Measurements from ENCODE around the gene PCSK7.
"Not testable (repeated sequence)": the region's sequence is repeated elsewhere in the genome, so short reads cannot be mapped to it uniquely, and the experiment has no call there.

The PCSK7 gene

DNA sequence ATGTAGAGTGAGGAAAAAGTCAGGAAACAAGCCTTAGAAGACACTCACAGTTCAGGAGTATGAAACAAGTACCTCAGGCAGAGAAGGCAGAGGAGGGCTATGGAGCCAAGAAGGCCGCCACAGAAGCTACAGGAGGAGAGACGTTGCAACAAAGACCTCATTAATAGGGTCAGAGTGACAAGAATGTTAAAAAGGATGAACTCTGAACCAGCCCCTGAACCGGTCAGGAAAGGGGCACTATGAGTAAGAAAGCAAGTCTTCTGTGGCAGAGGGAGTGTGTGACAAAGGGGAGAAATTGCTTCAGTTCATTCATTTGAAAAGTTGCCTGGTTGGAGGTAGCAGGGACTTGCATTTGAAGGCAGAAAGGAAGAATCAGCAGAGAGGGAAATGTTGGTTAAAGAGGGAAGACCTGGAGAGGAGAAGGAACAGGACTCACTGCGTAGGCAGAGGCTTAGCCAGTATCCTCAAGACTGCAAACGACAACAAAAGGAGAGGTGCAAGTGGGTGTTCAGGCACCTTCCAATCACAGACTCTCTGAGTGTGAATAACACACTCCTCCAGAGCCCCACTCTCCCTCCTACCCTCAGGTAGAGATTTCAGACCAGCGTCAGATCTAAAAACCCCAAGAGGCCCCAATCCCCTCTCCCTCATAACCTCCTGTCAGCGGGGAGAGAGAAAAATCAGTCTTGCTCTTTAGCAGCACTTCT lies 17.3 kb downstream of the PCSK7 start:
- no peak for FAIRE-seq

DNA sequence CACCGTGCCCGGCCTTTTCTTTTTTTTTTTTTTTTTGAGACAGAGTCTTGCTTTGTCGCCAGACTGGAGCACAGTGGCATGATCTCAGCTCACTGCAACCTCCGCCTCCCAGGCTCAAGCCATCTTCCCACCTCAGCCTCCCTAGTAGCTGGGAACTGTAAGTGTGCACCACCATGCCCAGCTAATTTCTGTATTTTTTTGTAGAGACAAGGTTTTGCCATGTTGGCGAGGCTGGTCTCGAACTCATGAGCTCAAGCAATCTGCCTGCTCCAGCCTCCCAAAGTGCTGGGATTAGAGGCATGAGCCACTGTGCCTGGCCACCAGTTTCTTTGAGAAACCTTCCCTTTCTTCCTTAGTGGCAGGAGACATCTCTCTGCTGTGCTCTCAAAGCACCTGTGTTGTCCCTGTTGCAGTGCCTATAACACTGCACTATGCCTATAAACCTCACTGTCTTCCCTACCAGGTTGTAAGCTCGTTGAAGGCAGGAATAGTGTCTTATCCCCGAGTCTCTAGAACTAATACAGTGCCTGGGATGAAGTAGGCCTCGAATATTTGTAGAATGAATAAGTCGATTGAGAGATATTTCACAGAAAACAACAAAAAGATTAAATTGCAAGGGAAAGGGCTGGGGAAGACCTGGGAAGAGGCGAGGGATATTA lies 19.0 kb downstream of the PCSK7 start:
- FAIRE-seq: no peak

- FAIRE-seq: no peak
These were observed 21.3 kb downstream of the PCSK7 start for GRCh38 chr11:117210620-117211019.

DNA sequence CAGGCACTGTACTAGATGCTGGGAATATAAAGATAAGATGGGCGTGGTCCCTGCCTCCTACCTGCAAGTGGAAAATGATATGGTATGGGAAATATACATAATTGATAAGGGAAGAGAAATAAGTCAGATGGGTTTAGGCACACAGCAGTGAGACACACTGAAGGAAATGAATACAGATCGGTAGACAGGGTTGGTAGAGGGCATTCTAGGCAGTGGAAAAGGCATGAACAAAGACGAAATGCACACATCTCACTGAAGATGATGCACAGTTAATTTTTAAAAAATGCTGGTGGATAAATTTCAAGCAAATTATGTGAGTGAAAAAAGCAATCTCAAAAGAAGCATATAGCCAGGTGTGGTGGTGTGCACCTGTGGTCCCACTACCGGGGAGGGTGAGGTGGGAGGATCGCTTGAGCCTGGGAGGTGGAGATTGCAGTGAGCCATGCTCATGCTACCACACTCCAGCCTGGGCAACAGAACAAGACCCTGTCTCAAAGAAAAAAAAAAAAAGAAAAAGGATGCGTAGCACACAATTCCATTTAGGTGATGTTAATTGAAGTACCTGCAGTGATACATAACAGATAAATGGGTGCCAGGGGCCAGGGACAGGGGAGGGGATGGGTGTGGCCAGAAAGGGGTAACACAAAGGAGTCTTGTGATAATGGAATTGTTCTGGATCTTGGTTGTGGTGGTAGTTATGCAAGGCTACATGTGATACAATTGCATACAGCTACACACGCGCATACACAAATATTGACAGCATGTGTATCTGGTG lies 22.3 kb downstream of the PCSK7 start:
- not testable (repeated sequence) for FAIRE-seq

GRCh38 chr11:117208710-117209109 lies 23.2 kb downstream of the PCSK7 start:
- not testable (repeated sequence) for FAIRE-seq

GRCh38 chr11:117207481-117207880 lies 24.4 kb downstream of the PCSK7 start:
- not testable (repeated sequence) for FAIRE-seq

DNA sequence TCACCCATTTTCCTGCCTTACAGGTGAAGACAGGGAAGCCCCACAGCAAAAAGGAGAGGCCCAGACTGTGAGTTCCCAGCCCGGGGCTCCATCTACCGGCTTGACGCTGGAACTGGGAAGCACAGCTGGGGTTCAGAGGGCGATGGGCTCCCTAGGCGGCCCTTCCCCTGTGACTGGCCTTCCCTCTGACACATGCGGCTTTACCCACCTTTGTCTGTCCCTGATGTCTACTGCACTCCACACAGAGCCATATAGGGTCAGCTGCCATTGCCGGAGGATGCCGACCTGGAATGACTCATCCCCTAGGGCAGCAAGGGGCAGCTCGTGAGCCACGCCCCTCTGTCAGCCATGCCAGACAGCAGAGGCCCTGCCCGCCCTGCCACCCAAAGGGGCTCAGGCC lies 25.0 kb downstream of the PCSK7 start:
- FAIRE-seq: not testable (repeated sequence)

DNA sequence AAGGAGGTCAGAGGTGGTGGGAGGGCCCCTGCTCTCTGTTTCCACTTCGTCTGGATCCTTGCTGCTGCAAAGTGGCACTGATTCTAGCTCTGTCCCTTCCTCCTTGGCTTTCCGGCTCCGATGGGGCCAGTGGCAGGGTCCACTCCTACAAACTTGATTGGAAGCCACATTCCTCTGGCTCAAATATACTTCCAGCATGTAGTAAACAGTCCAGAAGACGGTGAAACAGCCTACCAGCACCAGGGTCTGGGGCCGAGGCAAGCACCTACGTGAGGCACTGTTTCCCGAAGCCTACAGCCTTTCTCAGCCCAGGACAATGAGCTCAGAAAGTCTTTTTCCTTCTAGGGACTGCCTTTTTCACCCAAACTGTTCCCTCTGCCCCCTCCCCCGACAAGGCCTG lies 25.8 kb downstream of the PCSK7 start:
- not testable (repeated sequence) for FAIRE-seq

- no peak for FAIRE-seq
These were observed 26.6 kb downstream of the PCSK7 start for GRCh38 chr11:117205211-117205818.

- no peak for FAIRE-seq
These were observed 27.4 kb downstream of the PCSK7 start for GRCh38 chr11:117204283-117205080.

GRCh38 chr11:117203069-117203407 lies 28.8 kb downstream of the PCSK7 start:
- FAIRE-seq: no peak

DNA sequence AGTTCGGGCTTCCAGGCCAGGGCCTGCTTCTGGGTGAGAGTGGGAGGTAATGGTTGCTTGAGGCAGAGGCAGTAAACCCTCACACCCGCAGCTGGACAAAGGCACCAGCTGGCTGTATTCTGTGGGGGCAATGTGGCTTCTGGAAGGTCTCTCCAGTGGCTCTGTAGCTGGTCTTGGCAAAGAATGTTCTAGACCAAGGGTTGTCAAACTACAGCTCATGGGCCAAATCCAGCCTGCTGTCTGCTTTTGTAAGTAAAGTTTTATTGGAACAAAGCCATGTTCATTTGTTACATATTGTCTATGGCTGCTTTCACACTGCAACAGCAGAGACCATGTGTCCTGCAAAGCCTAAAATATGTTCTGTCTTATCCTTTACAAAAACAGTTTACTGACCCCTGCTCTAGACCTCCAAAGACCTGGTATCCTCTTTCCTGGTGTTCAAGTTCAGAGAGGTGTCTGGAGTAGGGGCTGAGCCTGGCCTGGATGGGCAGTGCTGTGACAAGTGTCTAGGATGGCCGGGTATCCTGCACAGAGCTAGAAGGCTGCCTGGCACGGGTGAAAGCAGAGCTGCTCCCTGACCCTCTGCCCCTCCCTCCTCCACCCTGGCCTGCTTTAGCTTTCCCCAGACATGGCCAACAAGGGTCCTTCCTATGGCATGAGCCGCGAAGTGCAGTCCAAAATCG lies 29.3 kb downstream of the PCSK7 start:
- no peak for FAIRE-seq

GRCh38 chr11:117201658-117202305 lies 30.1 kb downstream of the PCSK7 start:
- FAIRE-seq: no peak

- FAIRE-seq: no peak
These were observed 30.8 kb downstream of the PCSK7 start for GRCh38 chr11:117200813-117201657.

DNA sequence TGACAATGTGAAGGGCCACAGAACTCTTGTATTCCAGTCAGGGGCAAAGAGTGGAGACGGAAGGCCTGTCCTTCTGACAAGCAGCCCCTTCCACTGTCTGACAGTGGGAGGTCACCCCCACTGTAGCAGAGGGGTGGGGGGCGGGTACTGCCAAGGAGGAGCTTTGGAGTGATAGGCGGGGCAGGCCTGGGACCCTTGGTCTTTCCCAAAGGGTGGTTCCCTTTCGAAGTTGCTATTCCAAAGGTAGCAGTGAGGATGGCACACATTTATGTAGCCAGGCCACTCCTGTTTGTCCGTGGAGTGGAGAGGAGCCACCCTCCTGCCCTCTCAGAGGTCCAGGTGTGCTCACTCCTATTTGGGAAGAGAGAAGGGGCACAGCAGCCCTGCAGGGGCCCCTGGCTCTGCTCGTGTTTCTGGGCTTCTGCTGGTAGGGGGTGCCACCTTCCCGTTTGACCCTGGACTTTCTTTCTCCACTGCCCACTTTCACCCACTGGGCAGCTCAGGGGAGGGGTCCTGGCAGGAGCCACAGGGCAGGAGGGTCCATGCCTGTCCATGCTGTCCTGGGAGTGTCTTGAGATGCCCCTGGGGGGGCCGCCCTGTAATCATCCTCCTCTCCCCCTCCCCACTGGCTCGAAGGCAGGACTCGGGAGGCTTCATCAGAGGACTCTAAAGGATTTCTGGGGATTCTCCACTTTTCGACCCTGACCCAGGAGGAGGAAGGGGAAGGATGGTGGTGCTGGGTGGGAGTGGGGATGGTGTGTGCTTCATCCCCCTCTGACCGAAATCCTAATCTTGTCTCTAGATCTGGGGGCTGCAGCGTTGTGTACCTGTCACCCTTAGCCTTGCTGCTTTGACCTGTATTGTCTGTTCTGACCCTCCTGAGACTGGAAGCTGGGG lies 31.7 kb downstream of the PCSK7 start:
- no peak for FAIRE-seq

DNA sequence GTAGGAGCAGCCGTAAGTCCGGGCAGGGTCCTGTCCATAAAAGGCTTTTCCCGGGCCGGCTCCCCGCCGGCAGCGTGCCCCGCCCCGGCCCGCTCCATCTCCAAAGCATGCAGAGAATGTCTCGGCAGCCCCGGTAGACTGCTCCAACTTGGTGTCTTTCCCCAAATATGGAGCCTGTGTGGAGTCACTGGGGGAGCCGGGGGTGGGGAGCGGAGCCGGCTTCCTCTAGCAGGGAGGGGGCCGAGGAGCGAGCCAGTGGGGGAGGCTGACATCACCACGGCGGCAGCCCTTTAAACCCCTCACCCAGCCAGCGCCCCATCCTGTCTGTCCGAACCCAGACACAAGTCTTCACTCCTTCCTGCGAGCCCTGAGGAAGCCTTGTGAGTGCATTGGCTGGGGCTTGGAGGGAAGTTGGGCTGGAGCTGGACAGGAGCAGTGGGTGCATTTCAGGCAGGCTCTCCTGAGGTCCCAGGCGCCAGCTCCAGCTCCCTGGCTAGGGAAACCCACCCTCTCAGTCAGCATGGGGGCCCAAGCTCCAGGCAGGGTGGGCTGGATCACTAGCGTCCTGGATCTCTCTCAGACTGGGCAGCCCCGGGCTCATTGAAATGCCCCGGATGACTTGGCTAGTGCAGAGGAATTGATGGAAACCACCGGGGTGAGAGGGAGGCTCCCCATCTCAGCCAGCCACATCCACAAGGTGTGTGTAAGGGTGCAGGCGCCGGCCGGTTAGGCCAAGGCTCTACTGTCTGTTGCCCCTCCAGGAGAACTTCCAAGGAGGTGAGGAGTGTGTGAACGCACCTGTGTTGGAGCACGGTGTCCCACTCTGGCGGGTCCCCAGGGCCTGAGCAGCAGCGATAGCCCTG lies 32.6 kb downstream of the PCSK7 start, which contains the start of gene TAGLN:
Gene TAGLN, plus strand, starts transcription at position 318 of the 863 bp plus-strand sequence. CDS start 3,644 bp downstream, outside the sequence.
- FAIRE-seq: no peak

DNA sequence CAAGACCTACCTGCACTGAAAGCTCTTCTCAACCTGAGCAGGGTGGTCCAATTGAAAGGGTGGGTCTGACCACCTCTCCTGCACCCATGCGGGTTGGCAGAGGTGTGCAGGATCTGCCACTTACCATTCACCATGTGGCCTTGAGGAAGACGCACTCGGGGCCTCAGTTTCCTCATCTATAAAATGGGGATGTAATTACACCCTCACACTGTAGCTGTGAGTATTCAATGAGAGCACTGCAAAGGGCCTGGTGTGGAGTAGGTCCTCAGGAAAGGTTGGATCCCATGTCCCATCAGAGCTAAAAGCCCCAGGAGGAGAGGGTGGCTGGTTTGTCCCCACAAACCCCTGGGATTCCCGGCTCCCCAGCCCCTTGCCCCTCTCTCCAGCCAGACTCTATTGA lies 33.3 kb downstream of the PCSK7 start:
- FAIRE-seq: no peak
